GM10248 (cell line): ENCODE data around the gene MRNIP.

Experiments
- CTCF ChIA-PET: fragments of 300-600 bp; sonication (Branson Sonifier 250); formaldehyde crosslinking; extraction: SDS; loops from one replicate; lab custom pipeline; 2021; ENCODE audit warnings: antibody characterized with exemption; lab: Yijun Ruan, JAX
- POLR2A ChIA-PET: fragments of 350-650 bp; sonication (Branson Sonifier 250); formaldehyde crosslinking; extraction: SDS; loops from one replicate; lab custom pipeline; 2020; ENCODE audit warnings: antibody characterized with exemption; lab: Yijun Ruan, JAX
- DNase-seq: peaks from one replicate; pipeline ENCODE4 v3.0.0; 2012; ENCODE audit errors: extremely low spot score
- CTCF ChIP-seq: IDR thresholded peaks from 2 replicates; pipeline ENCODE4 v1.5.1; 2012; ENCODE audit warnings: mild to moderate bottlenecking, low read depth; ENCODE audit errors: extremely low read depth, missing control alignments, control extremely low read depth

The MRNIP gene

GRCh38 chr5:179827680-179828079 lies 30.9 kb downstream of the MRNIP start:
- no peak for TF ChIP-seq CTCF
- no peak for DNase-seq
- CTCF ChIA-PET, result interaction anchor here (1.2 to 1.4 kb wide), 2 partner anchors 26 to 66 kb away, joined by 3 to 5 read pairs; no protein-coding TSS in a partner anchor
- POLR2A ChIA-PET, result interaction anchor here (0.6 to 0.8 kb wide), 2 partner anchors 16 to 263 kb away, joined by 3 read pairs; no protein-coding TSS in a partner anchor

GRCh38 chr5:179825655-179826182 lies 32.9 kb downstream of the MRNIP start:
- CTCF ChIA-PET, result interaction anchor here (1.4 to 2.2 kb wide), 2 partner anchors 11 to 24 kb away, joined by 3 to 7 read pairs; no protein-coding TSS in a partner anchor
- DNase-seq, result no peak
- no peak for TF ChIP-seq CTCF
- POLR2A ChIA-PET, result no interaction called here

- POLR2A ChIA-PET, result no interaction called here
- no peak for TF ChIP-seq CTCF
- DNase-seq, result no peak
- CTCF ChIA-PET, result interaction anchor here (2.2 kb wide), 1 partner anchor 23 kb away, joined by 7 read pairs; no protein-coding TSS in a partner anchor
These were observed 33.9 kb downstream of the MRNIP start for GRCh38 chr5:179824745-179825112.

GRCh38 chr5:179823937-179824744 lies 34.5 kb downstream of the MRNIP start:
- POLR2A ChIA-PET, result no interaction called here
- no peak for DNase-seq
- TF ChIP-seq CTCF, result no peak
- CTCF ChIA-PET, result interaction anchor here (2.2 kb wide), 1 partner anchor 22 kb away, joined by 7 read pairs; no protein-coding TSS in a partner anchor

GRCh38 chr5:179822444-179822990 lies 36.1 kb downstream of the MRNIP start:
- no peak for DNase-seq
- ChIA-PET POLR2A (interaction anchor here (0.6 to 1.6 kb wide), 7 partner anchors 7 to 41 kb away, joined by 3 to 8 read pairs (median 4); no protein-coding TSS in a partner anchor), CTCF (interaction anchor here (0.9 to 1.9 kb wide), 5 partner anchors 10 to 144 kb away, joined by 3 to 10 read pairs (median 3); no protein-coding TSS in a partner anchor)
- no peak for TF ChIP-seq CTCF

GRCh38 chr5:179822059-179822432 lies 36.6 kb downstream of the MRNIP start:
- CTCF ChIA-PET, result interaction anchor here (1.3 to 1.9 kb wide), 4 partner anchors 11 to 143 kb away, joined by 3 to 10 read pairs (median 5); no protein-coding TSS in a partner anchor
- DNase-seq, result no peak
- no peak for TF ChIP-seq CTCF
- POLR2A ChIA-PET, result interaction anchor here (0.6 to 1.6 kb wide), 7 partner anchors 8 to 42 kb away, joined by 3 to 8 read pairs (median 4); no protein-coding TSS in a partner anchor
